Measurements from ENCODE around the gene TP53BP1.

TP53BP1 gene

GRCh38 chr15:43382310-43382709, 110.6 kb downstream of the TP53BP1 start:
- H3K9ac ChIP-seq (ENCODE audit: low read length): no peak overlapping the region
- H3K4me3 ChIP-seq (ENCODE audit: low read length): no peak overlapping the region
- no peaks in the 10 kb centered on the region for H3K27me3 ChIP-seq (ENCODE audit: control insufficient read depth, insufficient read depth, low read length)
- no peaks in the 10 kb centered on the region for H3K4me1 ChIP-seq (ENCODE audit: control insufficient read depth, insufficient read depth, low read length)
- H3K27ac ChIP-seq (ENCODE audit: low read depth, low read length): no peak overlapping the region
- H3K36me3 ChIP-seq (ENCODE audit: control insufficient read depth, insufficient read depth, low read length): peaks cover 16% of the 10 kb centered on the region

- Histone ChIP-seq H3K27me3 (ENCODE audit: control insufficient read depth, insufficient read depth, low read length) (no peaks in the 10 kb centered on the region), H3K36me3 (ENCODE audit: control insufficient read depth, insufficient read depth, low read length) (no peaks in the 10 kb centered on the region), H3K9ac (ENCODE audit: low read length) (no peak overlapping the region), H3K27ac (ENCODE audit: low read depth, low read length) (no peak overlapping the region), H3K4me3 (ENCODE audit: low read length) (no peak overlapping the region), H3K4me1 (ENCODE audit: control insufficient read depth, insufficient read depth, low read length) (no peaks in the 10 kb centered on the region)
These were observed 114.4 kb downstream of the TP53BP1 start for GRCh38 chr15:43378601-43379000.

- Histone ChIP-seq H3K4me3 (ENCODE audit: low read length) (no peak overlapping the region), H3K27me3 (ENCODE audit: control insufficient read depth, insufficient read depth, low read length) (no peaks in the 10 kb centered on the region), H3K4me1 (ENCODE audit: control insufficient read depth, insufficient read depth, low read length) (peaks cover 3% of the 10 kb centered on the region), H3K27ac (ENCODE audit: low read depth, low read length) (no peak overlapping the region), H3K9ac (ENCODE audit: low read length) (no peak overlapping the region), H3K36me3 (ENCODE audit: control insufficient read depth, insufficient read depth, low read length) (no peaks in the 10 kb centered on the region)
These were observed 116.8 kb downstream of the TP53BP1 start for GRCh38 chr15:43376017-43376705.

GRCh38 chr15:43370975-43371974, 121.7 kb downstream of the TP53BP1 start, which contains the start of the genes TUBGCP4 and ZSCAN29:
TSS of gene TUBGCP4 (plus strand) at chr15:43371101. CDS start at chr15:43371355, 254 bp downstream.
TSS of gene ZSCAN29 (minus strand) at chr15:43371043. CDS start at chr15:43369913, 1,130 bp downstream.
- Histone ChIP-seq H3K27ac (ENCODE audit: low read depth, low read length) (peak within 1 kb of the TSS; percentile 45), H3K4me3 (ENCODE audit: low read length) (peak within 1 kb of the TSS; percentile 97), H3K36me3 (ENCODE audit: control insufficient read depth, insufficient read depth, low read length) (peaks cover 7% of the 10 kb centered on the region), H3K9ac (ENCODE audit: low read length) (peak within 1 kb of the TSS; percentile 88), H3K4me1 (ENCODE audit: control insufficient read depth, insufficient read depth, low read length) (peaks cover 9% of the 10 kb centered on the region), H3K27me3 (ENCODE audit: control insufficient read depth, insufficient read depth, low read length) (no peaks in the 10 kb centered on the region)

GRCh38 chr15:43370310-43370974, 122.5 kb downstream of the TP53BP1 start:
- no peaks in the 10 kb centered on the region for H3K27me3 ChIP-seq (ENCODE audit: control insufficient read depth, insufficient read depth, low read length)
- H3K27ac ChIP-seq (ENCODE audit: low read depth, low read length): peak overlapping the region; percentile 45
- peak overlapping the region; percentile 74 for H3K9ac ChIP-seq (ENCODE audit: low read length)
- H3K36me3 ChIP-seq (ENCODE audit: control insufficient read depth, insufficient read depth, low read length): peaks cover 13% of the 10 kb centered on the region
- peak overlapping the region; percentile 97 for H3K4me3 ChIP-seq (ENCODE audit: low read length)
- peaks cover 9% of the 10 kb centered on the region for H3K4me1 ChIP-seq (ENCODE audit: control insufficient read depth, insufficient read depth, low read length)

GRCh38 chr15:43361313-43361903, 131.5 kb downstream of the TP53BP1 start:
- Histone ChIP-seq H3K4me3 (ENCODE audit: low read length) (no peak overlapping the region), H3K36me3 (ENCODE audit: control insufficient read depth, insufficient read depth, low read length) (peaks cover 46% of the 10 kb centered on the region)

GRCh38 chr15:43360821-43361220, 132.1 kb downstream of the TP53BP1 start:
- no peak overlapping the region for H3K4me3 ChIP-seq (ENCODE audit: low read length)
- no peak overlapping the region for H3K27ac ChIP-seq (ENCODE audit: low read depth, low read length)
- H3K4me1 ChIP-seq (ENCODE audit: control insufficient read depth, insufficient read depth, low read length): no peaks in the 10 kb centered on the region
- peaks cover 40% of the 10 kb centered on the region for H3K36me3 ChIP-seq (ENCODE audit: control insufficient read depth, insufficient read depth, low read length)
- H3K9ac ChIP-seq (ENCODE audit: low read length): no peak overlapping the region
- H3K27me3 ChIP-seq (ENCODE audit: control insufficient read depth, insufficient read depth, low read length): no peaks in the 10 kb centered on the region

More at GRCh38 chr15:43361313-43361903, 131.5 kb downstream of the TP53BP1 start:
- no peaks in the 10 kb centered on the region for H3K4me1 ChIP-seq (ENCODE audit: control insufficient read depth, insufficient read depth, low read length)
- H3K27me3 ChIP-seq (ENCODE audit: control insufficient read depth, insufficient read depth, low read length): no peaks in the 10 kb centered on the region
- no peak overlapping the region for H3K27ac ChIP-seq (ENCODE audit: low read depth, low read length)
- no peak overlapping the region for H3K9ac ChIP-seq (ENCODE audit: low read length)
